Measurements from ENCODE around the gene FANCB.

FANCB gene

DNA sequence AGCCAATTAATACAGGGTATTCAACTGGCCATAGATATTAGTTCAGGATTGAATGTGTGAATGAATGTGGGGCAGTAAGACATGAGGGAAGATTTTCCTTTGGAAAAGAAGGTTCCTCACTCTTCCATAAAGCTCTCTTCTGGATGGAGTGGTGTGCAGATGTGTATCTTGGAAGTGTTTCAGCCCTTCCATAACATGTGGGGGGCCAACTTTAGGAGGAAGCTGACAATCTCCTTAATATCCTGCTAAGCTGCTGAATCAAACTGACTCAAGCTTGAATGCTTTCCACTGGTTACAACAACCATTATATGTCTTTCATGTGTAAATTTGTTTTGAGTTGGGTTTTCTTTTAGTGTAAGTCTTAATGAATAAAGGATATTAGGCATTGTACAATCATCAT, 40.3 kb downstream of the FANCB start:
- TF ChIP-seq, protein P1, sequence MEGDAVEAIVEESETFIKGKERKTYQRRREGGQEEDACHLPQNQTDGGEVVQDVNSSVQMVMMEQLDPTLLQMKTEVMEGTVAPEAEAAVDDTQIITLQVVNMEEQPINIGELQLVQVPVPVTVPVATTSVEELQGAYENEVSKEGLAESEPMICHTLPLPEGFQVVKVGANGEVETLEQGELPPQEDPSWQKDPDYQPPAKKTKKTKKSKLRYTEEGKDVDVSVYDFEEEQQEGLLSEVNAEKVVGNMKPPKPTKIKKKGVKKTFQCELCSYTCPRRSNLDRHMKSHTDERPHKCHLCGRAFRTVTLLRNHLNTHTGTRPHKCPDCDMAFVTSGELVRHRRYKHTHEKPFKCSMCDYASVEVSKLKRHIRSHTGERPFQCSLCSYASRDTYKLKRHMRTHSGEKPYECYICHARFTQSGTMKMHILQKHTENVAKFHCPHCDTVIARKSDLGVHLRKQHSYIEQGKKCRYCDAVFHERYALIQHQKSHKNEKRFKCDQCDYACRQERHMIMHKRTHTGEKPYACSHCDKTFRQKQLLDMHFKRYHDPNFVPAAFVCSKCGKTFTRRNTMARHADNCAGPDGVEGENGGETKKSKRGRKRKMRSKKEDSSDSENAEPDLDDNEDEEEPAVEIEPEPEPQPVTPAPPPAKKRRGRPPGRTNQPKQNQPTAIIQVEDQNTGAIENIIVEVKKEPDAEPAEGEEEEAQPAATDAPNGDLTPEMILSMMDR (IDR thresholded peaks at IDR 0.05; ENCODE audit: insufficient read depth, low read length, poor library complexity, severe bottlenecking) = no peak
- no peak for TF ChIP-seq EZH2phosphoT487 (conservative IDR thresholded peaks at IDR 0.05; ENCODE audit: low read length)
- H2AFZ ChIP-seq (ENCODE audit: low read depth, low read length, severe bottlenecking) = no peak overlapping the region
- no peaks in the 10 kb centered on the region for H3K79me2 ChIP-seq (ENCODE audit: insufficient read depth, low read length)
- no peak overlapping the region for H3K4me3 ChIP-seq (ENCODE audit: insufficient read depth, low read length, poor library complexity, severe bottlenecking)
- H3K4me2 ChIP-seq (ENCODE audit: low read depth, low read length, poor library complexity, severe bottlenecking) = no peak overlapping the region
- H3K9me2 ChIP-seq (replicated peaks; ENCODE audit: insufficient read depth, low read length) = no peaks in the 10 kb centered on the region
- H3K27ac ChIP-seq (ENCODE audit: low read depth, low read length) = no peak overlapping the region
- H3K36me3 ChIP-seq (ENCODE audit: low read length) = peaks cover 7% of the 10 kb centered on the region; the same call in 1 of the 2 replicates
- no peaks in the 10 kb centered on the region for H3K9me3 ChIP-seq (ENCODE audit: insufficient read depth, low read length)
- H3K27me3 ChIP-seq (ENCODE audit: low read length) = no peaks in the 10 kb centered on the region
- H3F3A ChIP-seq (ENCODE audit: insufficient read depth) = no peaks in the 10 kb centered on the region
- no peak overlapping the region for H3K9ac ChIP-seq (ENCODE audit: low read length)
- no peaks in the 10 kb centered on the region for H4K20me1 ChIP-seq (ENCODE audit: low read depth, low read length)

DNA sequence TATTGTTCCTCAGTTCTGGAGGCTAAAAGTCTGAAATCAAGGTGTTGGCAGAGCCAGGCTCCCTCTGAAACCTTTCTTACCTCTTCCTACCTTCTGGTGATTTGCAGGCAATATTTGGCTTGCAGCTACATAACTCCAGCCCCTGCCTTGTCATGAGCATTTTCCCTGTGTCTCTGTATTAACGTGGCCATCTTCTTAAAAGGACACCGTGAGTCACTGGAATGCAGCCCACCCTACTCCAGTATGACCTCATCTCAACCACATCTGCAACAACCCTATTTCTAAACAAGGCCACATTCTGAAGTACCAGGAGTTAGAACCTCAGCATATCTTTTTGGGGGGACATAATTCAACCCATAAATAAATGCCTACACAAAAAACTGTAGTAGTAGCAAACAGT, 40.7 kb downstream of the FANCB start:
- Histone ChIP-seq H3K9ac (ENCODE audit: low read length) (no peak overlapping the region), H3K9me2 (replicated peaks; ENCODE audit: insufficient read depth, low read length) (no peaks in the 10 kb centered on the region), H3K27me3 (ENCODE audit: low read length) (no peaks in the 10 kb centered on the region), H3K9me3 (ENCODE audit: insufficient read depth, low read length) (no peaks in the 10 kb centered on the region), H3K27ac (ENCODE audit: low read depth, low read length) (no peak overlapping the region), H3K79me2 (ENCODE audit: insufficient read depth, low read length) (no peaks in the 10 kb centered on the region), H3K4me2 (ENCODE audit: low read depth, low read length, poor library complexity, severe bottlenecking) (no peak overlapping the region), H2AFZ (ENCODE audit: low read depth, low read length, severe bottlenecking) (no peak overlapping the region), H4K20me1 (ENCODE audit: low read depth, low read length) (no peaks in the 10 kb centered on the region), H3F3A (ENCODE audit: insufficient read depth) (no peaks in the 10 kb centered on the region), H3K4me3 (ENCODE audit: insufficient read depth, low read length, poor library complexity, severe bottlenecking) (no peak overlapping the region), H3K36me3 (ENCODE audit: low read length) (peaks cover 7% of the 10 kb centered on the region; the same call in 1 of the 2 replicates)
- TF ChIP-seq EZH2phosphoT487 (conservative IDR thresholded peaks at IDR 0.05; ENCODE audit: low read length) = no peak
- TF ChIP-seq, protein P1 (IDR thresholded peaks at IDR 0.05; ENCODE audit: insufficient read depth, low read length, poor library complexity, severe bottlenecking) = no peak

DNA sequence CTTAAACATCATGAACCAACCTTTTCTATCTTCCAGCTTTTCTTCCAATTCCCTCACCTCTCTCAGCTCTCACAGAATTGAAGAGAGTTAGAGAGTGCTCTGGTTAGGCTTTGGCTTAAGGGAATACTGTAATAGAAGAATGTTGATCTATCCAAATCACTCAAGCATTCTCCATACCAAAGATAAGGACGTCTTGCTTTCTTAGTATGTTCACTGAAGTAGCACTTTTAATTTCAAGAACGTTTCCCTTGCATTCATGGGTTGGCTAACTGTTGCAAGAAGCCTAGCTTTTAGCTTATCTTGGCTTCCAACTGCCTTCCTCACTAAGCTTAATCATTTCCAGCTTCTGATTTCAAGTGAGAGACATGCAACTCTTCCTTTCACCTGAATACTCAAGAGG, 43.2 kb downstream of the FANCB start:
- no peaks in the 10 kb centered on the region for H3K79me2 ChIP-seq (ENCODE audit: insufficient read depth, low read length)
- no peak overlapping the region for H3K27ac ChIP-seq (ENCODE audit: low read depth, low read length)
- H2AFZ ChIP-seq (ENCODE audit: low read depth, low read length, severe bottlenecking) = no peak overlapping the region
- H3K4me3 ChIP-seq (ENCODE audit: insufficient read depth, low read length, poor library complexity, severe bottlenecking) = no peak overlapping the region
- no peak overlapping the region for H3K9ac ChIP-seq (ENCODE audit: low read length)
- no peaks in the 10 kb centered on the region for H3K9me2 ChIP-seq (replicated peaks; ENCODE audit: insufficient read depth, low read length)
- H3K36me3 ChIP-seq (ENCODE audit: low read length) = no peaks in the 10 kb centered on the region
- no peaks in the 10 kb centered on the region for H4K20me1 ChIP-seq (ENCODE audit: low read depth, low read length)
- no peak overlapping the region for H3K4me2 ChIP-seq (ENCODE audit: low read depth, low read length, poor library complexity, severe bottlenecking)
- no peak for TF ChIP-seq EZH2phosphoT487 (conservative IDR thresholded peaks at IDR 0.05; ENCODE audit: low read length)
- TF ChIP-seq, protein P1 (IDR thresholded peaks at IDR 0.05; ENCODE audit: insufficient read depth, low read length, poor library complexity, severe bottlenecking) = no peak
- no peaks in the 10 kb centered on the region for H3K27me3 ChIP-seq (ENCODE audit: low read length)
- no peaks in the 10 kb centered on the region for H3K9me3 ChIP-seq (ENCODE audit: insufficient read depth, low read length)
- no peaks in the 10 kb centered on the region for H3F3A ChIP-seq (ENCODE audit: insufficient read depth)

Measured in SU-DHL-6 (cell line).